H9 (cell line): ENCODE data around the gene PPARA. TPM values are rescaled to one million over a fixed set of nuclear protein-coding genes. Genes with fewer than 3 reads are reported as not detected.

Experiments
- DNase-seq: peaks from one replicate; pipeline ENCODE4 v3.0.0-alpha.2; 2017
- H2AFZ ChIP-seq: one replicate; pipeline ENCODE4 v1.6.1; 2013; ENCODE audit warnings: mild to moderate bottlenecking, low read length, control low read depth, moderate library complexity
- H2AK5ac ChIP-seq: 2 replicates; pipeline ENCODE4 v1.6.1; 2013; ENCODE audit warnings: low read length, control low read depth, mixed read lengths; ENCODE audit not compliant: insufficient read length
- H2BK120ac ChIP-seq: one replicate; pipeline ENCODE4 v1.6.1; 2013; ENCODE audit warnings: low read depth, mild to moderate bottlenecking, low read length, control low read depth, inconsistent platforms; ENCODE audit not compliant: poor library complexity, severe bottlenecking
- H2BK12ac ChIP-seq: 2 replicates; pipeline ENCODE4 v1.6.1; 2013; ENCODE audit warnings: low read length, control low read depth, mixed read lengths, low read depth; ENCODE audit not compliant: insufficient read length
- H2BK15ac ChIP-seq: 2 replicates; pipeline ENCODE4 v1.6.1; 2013; ENCODE audit warnings: low read depth, low read length, control low read depth
- H2BK20ac ChIP-seq: one replicate; pipeline ENCODE4 v1.6.1; 2013; ENCODE audit warnings: low read depth, mild to moderate bottlenecking, low read length, control low read depth, inconsistent platforms; ENCODE audit not compliant: poor library complexity, severe bottlenecking
- H2BK5ac ChIP-seq: 2 replicates; pipeline ENCODE4 v1.6.1; 2013; ENCODE audit warnings: low read length, control low read depth, mixed read lengths; ENCODE audit not compliant: insufficient read length
- H3K14ac ChIP-seq: 2 replicates; pipeline ENCODE4 v1.6.1; 2013; ENCODE audit warnings: low read length, control low read depth; ENCODE audit not compliant: insufficient read depth
- H3K18ac ChIP-seq: 2 replicates; pipeline ENCODE4 v1.6.1; 2013; ENCODE audit warnings: low read depth, mild to moderate bottlenecking, mixed read lengths, low read length, control low read depth; ENCODE audit not compliant: insufficient read length
- H3K23ac ChIP-seq: 2 replicates; pipeline ENCODE4 v1.6.1; 2013; ENCODE audit warnings: low read length, control low read depth, mixed read lengths, low read depth; ENCODE audit not compliant: insufficient read length
- H3K23me2 ChIP-seq: 2 replicates; pipeline ENCODE4 v1.6.1; 2013; ENCODE audit warnings: low read depth, mild to moderate bottlenecking, mixed read lengths, low read length, control low read depth; ENCODE audit not compliant: insufficient read length, poor library complexity, severe bottlenecking
- H3K27ac ChIP-seq: 2 replicates; pipeline ENCODE4 v1.5.1; 2013; ENCODE audit warnings: low read length, control low read depth, mixed read lengths, low read depth; ENCODE audit not compliant: insufficient read length
- H3K27me3 ChIP-seq: 2 replicates; pipeline ENCODE4 v1.6.1; 2013; ENCODE audit warnings: low read length, control low read depth, inconsistent platforms; ENCODE audit not compliant: insufficient read depth
- H3K4ac ChIP-seq: 2 replicates; pipeline ENCODE4 v1.6.1; 2013; ENCODE audit warnings: low read depth, mild to moderate bottlenecking, control low read depth, inconsistent platforms, low read length, moderate library complexity
- H3K4me1 ChIP-seq: 2 replicates; pipeline ENCODE4 v1.6.1; 2013; ENCODE audit warnings: low read length, control low read depth, inconsistent platforms; ENCODE audit not compliant: insufficient read depth
- H3K4me2 ChIP-seq: 2 replicates; pipeline ENCODE4 v1.6.1; 2013; ENCODE audit warnings: low read length, control low read depth, mixed read lengths; ENCODE audit not compliant: insufficient read length, insufficient read depth
- H3K56ac ChIP-seq: 2 replicates; pipeline ENCODE4 v1.6.1; 2013; ENCODE audit warnings: low read depth, mild to moderate bottlenecking, mixed read lengths, low read length, control low read depth; ENCODE audit not compliant: insufficient read length
- H3K79me1 ChIP-seq: 2 replicates; pipeline ENCODE4 v1.6.1; 2013; ENCODE audit warnings: low read depth, mild to moderate bottlenecking, moderate library complexity, low read length, control low read depth, inconsistent platforms; ENCODE audit not compliant: insufficient read depth, poor library complexity, severe bottlenecking
- H3K79me2 ChIP-seq: 2 replicates; pipeline ENCODE4 v1.6.1; 2013; ENCODE audit warnings: low read length, control low read depth, inconsistent platforms; ENCODE audit not compliant: insufficient read depth
- H3K9ac ChIP-seq: 2 replicates; pipeline ENCODE4 v1.6.1; 2013; ENCODE audit warnings: low read length, control low read depth, mixed read lengths; ENCODE audit not compliant: insufficient read length; ENCODE audit errors: extremely low read depth
- H3K9me3 ChIP-seq: one replicate; pipeline ENCODE4 v1.6.1; 2013; ENCODE audit warnings: low read depth, low read length, inconsistent platforms; ENCODE audit not compliant: control insufficient read depth
- H3T11ph ChIP-seq: one replicate; pipeline ENCODE4 v1.6.1; 2013; ENCODE audit warnings: mild to moderate bottlenecking, low read length, control low read depth, inconsistent platforms
- H4K20me1 ChIP-seq: one replicate; pipeline ENCODE4 v1.6.1; 2013; ENCODE audit not compliant: control insufficient read depth, insufficient read length, insufficient read depth
- H4K5ac ChIP-seq: 2 replicates; pipeline ENCODE4 v1.6.1; 2013; ENCODE audit warnings: low read depth, mild to moderate bottlenecking, mixed read lengths, low read length, control low read depth; ENCODE audit not compliant: insufficient read length
- H4K8ac ChIP-seq: replicated peaks from 2 replicates; pipeline ENCODE4 v1.6.1; 2013; ENCODE audit warnings: low read length, control low read depth, mixed read lengths, low read depth; ENCODE audit not compliant: insufficient read length
- H4K91ac ChIP-seq: 2 replicates; pipeline ENCODE4 v1.6.1; 2013; ENCODE audit warnings: low read depth, mild to moderate bottlenecking, moderate library complexity, mixed read lengths, low read length, control low read depth; ENCODE audit not compliant: insufficient read length
- H3K27ac Mint-ChIP-seq, 3 experiments: 2 replicates in 2 of 3; 3 replicates in 1 of 3; pipeline ENCODE4 v1.8.0; 2020 to 2021; ENCODE audit warnings: mixed read lengths in 3 of 3, mild to moderate bottlenecking in 1 of 3, moderate library complexity in 1 of 3
- H3K27me3 Mint-ChIP-seq: 2 replicates; pipeline ENCODE4 v1.8.0; 2021; ENCODE audit warnings: low read depth, mild to moderate bottlenecking, moderate library complexity, mixed read lengths
- H3K36me3 Mint-ChIP-seq, 3 experiments: 2 replicates in 2 of 3; 3 replicates in 1 of 3; pipeline ENCODE4 v1.8.0; 2020 to 2021; ENCODE audit warnings: low read depth in 3 of 3, mixed read lengths in 3 of 3; ENCODE audit not compliant: insufficient read depth in 1 of 3
- H3K4me1 Mint-ChIP-seq, 2 experiments: 2 replicates each; pipeline ENCODE4 v1.8.0; 2020; ENCODE audit warnings: mixed read lengths in 2 of 2
- H3K4me3 Mint-ChIP-seq, 2 experiments: 2 replicates in 1 of 2; 3 replicates in 1 of 2; pipeline ENCODE4 v1.8.0; 2020 to 2021; ENCODE audit warnings: mild to moderate bottlenecking in 2 of 2, mixed read lengths in 2 of 2, moderate library complexity in 1 of 2
- H3K9me3 Mint-ChIP-seq, 2 experiments: 2 replicates in 1 of 2; 3 replicates in 1 of 2; pipeline ENCODE4 v1.8.0; 2020; ENCODE audit warnings: mild to moderate bottlenecking in 2 of 2, mixed read lengths in 2 of 2, moderate library complexity in 1 of 2
- CTCF ChIP-seq: fragments of 200-600 bp; sonication (generic); conservative IDR thresholded peaks from 3 replicates; pipeline ENCODE4 v1.8.0; 2021; ENCODE audit warnings: antibody characterized with exemption, mild to moderate bottlenecking
- WGBS: extraction: QIAGEN DNeasy Blood & Tissue Kit; methylation state at CpG from one replicate; pipeline ENCODE4 v1.1.7; 2013; ENCODE audit warnings: missing lambda C conversion rate, low lambda C conversion rate, mixed read lengths; ENCODE audit not compliant: insufficient read length; ENCODE audit errors: extremely low coverage; 5-methylcytosine and 5-hydroxymethylcytosine counted together
- total RNA-seq: library from RNA; stranded (reverse); gene quantifications from 2 replicates; pipeline ENCODE4 v1.2.1, GENCODE V29; 2021

PPARA gene
- total RNA-seq, 1 experiment from 2014 or later: 7.3 TPM

GRCh38 chr22:46225631-46226030 lies 75.3 kb downstream of the PPARA start:
- H3T11ph ChIP-seq: no peak overlapping the region
- H4K8ac ChIP-seq: no peak overlapping the region
- no peaks in the 10 kb centered on the region; a peak in 2 of 5 replicates for H3K9me3 Mint-ChIP-seq
- no peak overlapping the region for H3K4me3 Mint-ChIP-seq
- no peak overlapping the region for H3K18ac ChIP-seq
- H3K56ac ChIP-seq: no peak overlapping the region
- no peaks in the 10 kb centered on the region for H3K79me1 ChIP-seq
- H3K27me3 Mint-ChIP-seq: no peaks in the 10 kb centered on the region
- peaks cover 5 to 14% of the 10 kb centered on the region in 2 experiments for H3K4me1 Mint-ChIP-seq
- H4K20me1 ChIP-seq: no peaks in the 10 kb centered on the region
- H3K27me3 ChIP-seq: no peaks in the 10 kb centered on the region
- no peak overlapping the region for H4K91ac ChIP-seq
- H2AK5ac ChIP-seq: no peak overlapping the region
- H3K14ac ChIP-seq: no peak overlapping the region
- no peak for DNase-seq
- no CpG with 5 or more reads among the region's 7 CpGs for WGBS
- no peaks in the 10 kb centered on the region for H3K23me2 ChIP-seq
- no peak overlapping the region for H2BK15ac ChIP-seq
- H2BK120ac ChIP-seq: no peak overlapping the region
- no peak overlapping the region for H2AFZ ChIP-seq
- no peak overlapping the region for H2BK5ac ChIP-seq
- H3K79me2 ChIP-seq: no peaks in the 10 kb centered on the region
- TF ChIP-seq CTCF: no peak
- no peak overlapping the region for H3K4me2 ChIP-seq
- no peak overlapping the region for H3K27ac Mint-ChIP-seq
- no peak overlapping the region for H3K23ac ChIP-seq
- H3K36me3 Mint-ChIP-seq: peaks cover 0 to 6% (median 0%) of the 10 kb centered on the region in 3 experiments; a peak in 2 of 7 replicates
- no peaks in the 10 kb centered on the region for H3K4me1 ChIP-seq
- H2BK20ac ChIP-seq: no peak overlapping the region
- H3K27ac ChIP-seq: no peak overlapping the region
- no peak overlapping the region for H3K9ac ChIP-seq
- no peak overlapping the region for H2BK12ac ChIP-seq
- no peak overlapping the region for H3K4ac ChIP-seq
- no peak overlapping the region for H4K5ac ChIP-seq
- no peaks in the 10 kb centered on the region for H3K9me3 ChIP-seq
